IPS-18a (cell line): ENCODE measurements around the gene EHD1.

ENCODE experiments used
- H3K27ac ChIP-seq: one replicate; pipeline ENCODE4 v1.5.1; 2013; ENCODE audit warnings: low read length
- H3K27me3 ChIP-seq: one replicate; pipeline ENCODE4 v1.6.1; 2013; ENCODE audit warnings: mild to moderate bottlenecking, low read length; ENCODE audit not compliant: control insufficient read depth, insufficient read depth
- H3K36me3 ChIP-seq: one replicate; pipeline ENCODE4 v1.6.1; 2013; ENCODE audit warnings: low read depth, low read length; ENCODE audit not compliant: control insufficient read depth
- H3K4me1 ChIP-seq: one replicate; pipeline ENCODE4 v1.6.1; 2013; ENCODE audit warnings: low read depth, low read length; ENCODE audit not compliant: control insufficient read depth
- H3K4me3 ChIP-seq: one replicate; pipeline ENCODE4 v1.5.1; 2013; ENCODE audit warnings: low read length
- H3K9ac ChIP-seq: one replicate; pipeline ENCODE4 v1.6.1; 2013; ENCODE audit warnings: mild to moderate bottlenecking, low read length, moderate library complexity
- H3K9me3 ChIP-seq: one replicate; pipeline ENCODE4 v1.6.1; 2013; ENCODE audit warnings: low read depth, low read length; ENCODE audit not compliant: control insufficient read depth

The EHD1 gene

DNA sequence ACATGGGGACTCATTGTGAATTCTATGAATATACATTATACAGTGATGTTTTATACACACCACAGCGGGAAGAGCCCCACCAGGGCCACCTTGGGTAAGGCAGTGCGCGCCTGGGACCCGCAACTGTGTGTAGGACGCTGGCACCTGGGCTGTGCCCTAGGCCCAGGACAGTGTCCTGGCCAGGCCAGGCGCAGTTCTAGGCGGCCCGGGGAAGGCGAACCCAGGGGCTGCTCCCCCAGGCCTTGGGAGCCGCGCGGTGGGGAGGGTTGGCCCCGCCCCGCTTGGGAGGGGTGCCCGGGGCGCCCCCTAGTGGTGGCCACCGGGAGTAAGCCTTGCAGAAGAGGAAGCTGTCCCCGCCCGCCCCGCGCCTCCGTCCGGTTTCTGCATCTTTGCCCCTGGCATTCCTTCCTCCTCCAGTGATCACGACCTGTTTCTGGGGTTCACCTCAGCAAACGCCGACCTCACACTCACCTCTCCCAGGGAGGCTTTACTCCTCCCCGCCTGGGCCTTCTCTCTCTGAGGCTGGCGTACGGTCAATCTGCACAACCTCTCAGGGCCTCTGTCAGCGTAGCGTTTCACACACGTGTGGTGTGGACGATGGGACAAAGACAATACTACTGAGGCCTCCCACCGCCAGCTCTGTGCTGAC is 9.5 kb upstream of the EHD1 start:
- Histone ChIP-seq H3K27me3 (no peaks in the 10 kb centered on the region), H3K27ac (no peak overlapping the region), H3K9ac (peak overlapping the region; percentile 38), H3K36me3 (no peaks in the 10 kb centered on the region), H3K9me3 (no peaks in the 10 kb centered on the region), H3K4me3 (peak overlapping the region; percentile 43), H3K4me1 (peaks cover 9% of the 10 kb centered on the region)

- Histone ChIP-seq H3K27me3 (no peaks in the 10 kb centered on the region), H3K9me3 (no peaks in the 10 kb centered on the region), H3K4me1 (peaks cover 9% of the 10 kb centered on the region), H3K27ac (no peak overlapping the region), H3K9ac (no peak overlapping the region), H3K4me3 (no peak overlapping the region), H3K36me3 (no peaks in the 10 kb centered on the region)
Measured at GRCh38 chr11:64887234-64887756, 8.9 kb upstream of the EHD1 start.

GRCh38 chr11:64885367-64886286 is 7.2 kb upstream of the EHD1 start:
- Histone ChIP-seq H3K27me3 (no peaks in the 10 kb centered on the region), H3K4me1 (peaks cover 9% of the 10 kb centered on the region), H3K9me3 (no peaks in the 10 kb centered on the region), H3K9ac (no peak overlapping the region), H3K36me3 (no peaks in the 10 kb centered on the region), H3K4me3 (no peak overlapping the region), H3K27ac (no peak overlapping the region)

DNA sequence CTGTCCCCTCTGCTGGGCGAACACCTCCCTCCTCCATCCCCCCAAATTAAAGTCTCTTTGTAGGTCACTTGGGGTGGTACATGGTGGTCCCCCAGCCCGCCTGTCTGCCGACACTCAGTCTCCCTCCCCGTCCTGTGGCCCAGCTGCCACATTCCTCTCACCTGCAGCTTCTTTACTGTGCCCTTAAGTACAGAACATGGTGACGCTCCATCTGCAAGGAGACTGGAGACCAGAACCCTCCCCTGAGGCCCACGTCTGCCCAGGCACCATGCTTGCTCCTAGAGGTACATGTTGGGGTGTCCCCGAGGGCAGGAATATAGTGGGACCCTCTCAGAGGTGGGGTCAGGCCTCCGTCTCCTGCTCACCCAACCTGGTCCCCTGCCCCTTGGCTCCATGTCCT is 5.6 kb upstream of the EHD1 start:
- Histone ChIP-seq H3K9ac (no peak overlapping the region), H3K27ac (no peak overlapping the region), H3K27me3 (no peaks in the 10 kb centered on the region), H3K9me3 (no peaks in the 10 kb centered on the region), H3K4me3 (no peak overlapping the region), H3K4me1 (peaks cover 9% of the 10 kb centered on the region), H3K36me3 (no peaks in the 10 kb centered on the region)

DNA sequence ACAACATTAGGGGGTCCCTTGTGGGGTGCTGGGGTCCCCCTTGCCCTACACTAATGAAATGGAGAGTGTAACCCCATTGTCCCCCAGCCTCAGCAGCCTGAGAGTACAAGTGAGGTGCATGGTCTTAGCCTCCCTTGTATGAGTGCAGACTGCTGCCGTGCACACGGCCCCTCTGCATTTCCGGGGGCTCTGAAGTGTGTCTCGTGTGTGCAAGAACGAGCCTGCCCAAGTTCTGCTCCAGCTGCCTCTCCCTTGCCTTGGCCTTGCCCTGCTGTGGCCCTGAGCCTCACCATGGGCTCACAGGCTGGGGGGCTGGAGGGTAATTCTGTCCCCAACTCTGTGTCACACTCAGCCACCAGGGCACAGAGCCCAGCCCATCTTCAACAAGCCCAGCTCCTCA is 5.2 kb upstream of the EHD1 start:
- H3K27me3 ChIP-seq, result no peaks in the 10 kb centered on the region
- no peak overlapping the region for H3K27ac ChIP-seq
- no peaks in the 10 kb centered on the region for H3K36me3 ChIP-seq
- peaks cover 9% of the 10 kb centered on the region for H3K4me1 ChIP-seq
- no peak overlapping the region for H3K4me3 ChIP-seq
- no peaks in the 10 kb centered on the region for H3K9me3 ChIP-seq
- no peak overlapping the region for H3K9ac ChIP-seq

GRCh38 chr11:64882243-64882642 is 3.8 kb upstream of the EHD1 start:
- Histone ChIP-seq H3K27ac (no peak overlapping the region), H3K27me3 (peaks cover 6% of the 10 kb centered on the region), H3K4me3 (no peak overlapping the region), H3K9ac (no peak overlapping the region), H3K36me3 (no peaks in the 10 kb centered on the region), H3K4me1 (peaks cover 4% of the 10 kb centered on the region), H3K9me3 (no peaks in the 10 kb centered on the region)

GRCh38 chr11:64881476-64881875 is 3.1 kb upstream of the EHD1 start:
- H3K4me3 ChIP-seq, result no peak overlapping the region
- H3K9ac ChIP-seq, result no peak overlapping the region
- peaks cover 9% of the 10 kb centered on the region for H3K27me3 ChIP-seq
- no peak overlapping the region for H3K27ac ChIP-seq
- H3K4me1 ChIP-seq, result peaks cover 10% of the 10 kb centered on the region
- H3K36me3 ChIP-seq, result no peaks in the 10 kb centered on the region
- no peaks in the 10 kb centered on the region for H3K9me3 ChIP-seq

GRCh38 chr11:64880240-64881001 is 2.0 kb upstream of the EHD1 start:
- Histone ChIP-seq H3K27me3 (peaks cover 9% of the 10 kb centered on the region), H3K9ac (no peak overlapping the region), H3K27ac (no peak overlapping the region), H3K4me3 (no peak overlapping the region), H3K36me3 (no peaks in the 10 kb centered on the region), H3K4me1 (peaks cover 10% of the 10 kb centered on the region), H3K9me3 (no peaks in the 10 kb centered on the region)

GRCh38 chr11:64879244-64879900 is 951 bp upstream of the EHD1 start:
- H3K9ac ChIP-seq, result peak overlapping the region; percentile 91
- no peaks in the 10 kb centered on the region for H3K36me3 ChIP-seq
- H3K27ac ChIP-seq, result peak overlapping the region; percentile 61
- peaks cover 10% of the 10 kb centered on the region for H3K4me1 ChIP-seq
- H3K9me3 ChIP-seq, result no peaks in the 10 kb centered on the region
- peaks cover 9% of the 10 kb centered on the region for H3K27me3 ChIP-seq
- peak overlapping the region; percentile 92 for H3K4me3 ChIP-seq

DNA sequence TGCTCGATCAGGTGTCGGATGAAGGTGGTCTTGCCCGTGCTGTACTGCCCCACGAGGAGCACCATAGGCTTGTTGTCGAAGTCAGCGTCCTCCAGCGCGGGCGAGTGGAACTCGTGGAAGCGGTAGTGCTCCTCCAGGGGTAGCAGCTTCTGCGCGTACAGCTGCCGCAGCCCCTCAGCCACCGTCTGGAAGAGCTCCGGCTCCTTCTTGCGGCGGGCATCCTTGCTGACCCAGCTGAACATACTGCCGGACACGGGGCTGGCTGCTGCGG is 263 bp downstream of the EHD1 start:
- Histone ChIP-seq H3K4me1 (peaks cover 10% of the 10 kb centered on the region), H3K27ac (no peak overlapping the region), H3K36me3 (no peaks in the 10 kb centered on the region), H3K9me3 (no peaks in the 10 kb centered on the region), H3K4me3 (peak overlapping the region; percentile 82), H3K27me3 (peaks cover 9% of the 10 kb centered on the region), H3K9ac (peak overlapping the region; percentile 63)
